Measurements from ENCODE around the gene TTC8. TPM values are rescaled to one million over a fixed set of nuclear protein-coding genes. Genes with fewer than 3 reads are reported as not detected.
"Not testable (repeated sequence)": the region's sequence is repeated elsewhere in the genome, so short reads cannot be mapped to it uniquely, and the experiment has no call there.

The TTC8 gene
- total RNA-seq, 4 donors from 2014 or later: 8.6 to 33.0 (median 18.6) TPM

DNA sequence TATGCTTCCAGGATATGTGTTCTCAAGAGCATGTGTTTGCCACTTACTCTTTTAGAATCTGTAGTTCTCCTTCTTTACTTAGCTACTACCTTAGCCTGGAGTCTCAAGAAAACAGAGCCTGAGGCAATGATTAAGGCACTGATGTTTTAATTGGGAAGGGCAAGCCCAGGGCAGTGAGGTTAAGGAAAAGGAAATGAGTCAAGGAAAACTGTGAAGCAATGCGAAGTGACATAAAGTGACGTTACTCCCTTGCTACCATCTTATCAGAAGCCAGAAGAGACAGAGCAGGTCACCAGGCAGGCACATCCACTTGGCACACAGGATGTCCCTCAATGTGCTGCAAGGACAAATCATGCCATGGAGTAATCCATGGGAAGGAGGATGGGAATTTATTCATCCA is 20.4 kb upstream of the TTC8 start:
- ATAC-seq (ENCODE audit: low FRiP score) (no peak), DNase-seq (ENCODE audit: low spot score) (no peak)
- TF ChIP-seq, protein P1, sequence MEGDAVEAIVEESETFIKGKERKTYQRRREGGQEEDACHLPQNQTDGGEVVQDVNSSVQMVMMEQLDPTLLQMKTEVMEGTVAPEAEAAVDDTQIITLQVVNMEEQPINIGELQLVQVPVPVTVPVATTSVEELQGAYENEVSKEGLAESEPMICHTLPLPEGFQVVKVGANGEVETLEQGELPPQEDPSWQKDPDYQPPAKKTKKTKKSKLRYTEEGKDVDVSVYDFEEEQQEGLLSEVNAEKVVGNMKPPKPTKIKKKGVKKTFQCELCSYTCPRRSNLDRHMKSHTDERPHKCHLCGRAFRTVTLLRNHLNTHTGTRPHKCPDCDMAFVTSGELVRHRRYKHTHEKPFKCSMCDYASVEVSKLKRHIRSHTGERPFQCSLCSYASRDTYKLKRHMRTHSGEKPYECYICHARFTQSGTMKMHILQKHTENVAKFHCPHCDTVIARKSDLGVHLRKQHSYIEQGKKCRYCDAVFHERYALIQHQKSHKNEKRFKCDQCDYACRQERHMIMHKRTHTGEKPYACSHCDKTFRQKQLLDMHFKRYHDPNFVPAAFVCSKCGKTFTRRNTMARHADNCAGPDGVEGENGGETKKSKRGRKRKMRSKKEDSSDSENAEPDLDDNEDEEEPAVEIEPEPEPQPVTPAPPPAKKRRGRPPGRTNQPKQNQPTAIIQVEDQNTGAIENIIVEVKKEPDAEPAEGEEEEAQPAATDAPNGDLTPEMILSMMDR (IDR thresholded peaks at IDR 0.05): no peak

DNA sequence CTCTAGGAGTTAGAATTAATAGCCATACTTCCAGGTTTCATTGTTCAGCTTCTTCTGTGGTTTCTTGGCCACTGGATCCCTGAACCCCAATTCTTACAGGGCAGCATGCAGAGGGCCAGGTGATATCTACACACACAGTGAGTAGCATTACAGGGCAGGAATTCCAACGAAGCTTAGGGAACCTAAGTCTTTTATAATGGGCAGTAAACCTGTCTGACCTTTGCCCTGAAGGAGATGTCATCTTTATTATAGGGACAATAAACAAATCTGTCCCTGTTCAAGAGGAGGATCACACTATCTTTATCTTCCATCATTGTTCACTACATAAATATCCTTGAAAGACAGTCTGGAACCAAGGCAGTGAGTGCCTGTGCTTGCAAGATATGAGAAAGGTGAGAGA is 20.0 kb upstream of the TTC8 start:
- no peak for ATAC-seq (ENCODE audit: low FRiP score)
- no peak for DNase-seq (ENCODE audit: low spot score)
- TF ChIP-seq, protein P1 (IDR thresholded peaks at IDR 0.05): no peak

DNA sequence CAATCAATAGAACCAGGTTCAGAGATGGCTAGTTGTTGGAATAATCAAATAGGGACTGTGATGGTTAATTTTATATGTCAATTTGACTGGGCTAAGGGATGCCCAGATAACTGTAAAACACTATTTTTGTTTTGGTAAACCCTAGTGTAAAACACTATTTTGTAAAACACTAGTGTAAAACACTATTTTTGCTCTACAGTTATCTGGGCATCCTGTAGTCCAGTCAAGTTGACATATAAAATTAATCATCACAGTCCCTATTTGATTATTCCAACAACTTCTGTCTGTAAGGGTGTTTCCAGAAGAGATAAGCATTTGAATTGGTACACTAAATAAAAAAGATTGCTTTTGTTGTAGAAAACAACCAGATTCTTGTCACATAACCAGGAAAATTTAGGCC is 16.1 kb upstream of the TTC8 start:
- TF ChIP-seq, protein P1 (IDR thresholded peaks at IDR 0.05): no peak
- no peak for DNase-seq (ENCODE audit: low spot score)

DNA sequence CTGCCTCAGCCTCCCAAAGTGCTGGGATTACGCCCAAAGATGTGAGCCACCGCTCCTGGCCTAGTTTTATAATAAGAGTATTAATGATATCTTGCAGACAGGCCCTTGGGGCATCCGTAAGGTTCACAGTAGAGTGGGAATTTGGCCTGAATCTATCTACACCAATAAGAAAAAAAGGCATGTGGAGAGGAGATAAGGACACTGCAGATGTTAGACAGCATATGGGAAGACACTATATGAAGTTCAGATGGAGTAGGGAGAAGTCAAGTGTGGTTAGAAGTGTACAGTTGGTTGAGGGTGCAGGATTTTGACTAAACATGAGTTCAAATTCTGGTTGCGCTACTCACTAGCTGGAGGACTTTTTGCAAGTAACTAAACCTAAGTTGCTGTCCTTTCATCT is 8.5 kb upstream of the TTC8 start:
- TF ChIP-seq, protein P1 (IDR thresholded peaks at IDR 0.05): no peak
- DNase-seq (ENCODE audit: low spot score) (no peak), ATAC-seq (ENCODE audit: low FRiP score) (no peak)

More for the DNA sequence above, 16.1 kb upstream of the TTC8 start:
- no peak for ATAC-seq (ENCODE audit: low FRiP score)

DNA sequence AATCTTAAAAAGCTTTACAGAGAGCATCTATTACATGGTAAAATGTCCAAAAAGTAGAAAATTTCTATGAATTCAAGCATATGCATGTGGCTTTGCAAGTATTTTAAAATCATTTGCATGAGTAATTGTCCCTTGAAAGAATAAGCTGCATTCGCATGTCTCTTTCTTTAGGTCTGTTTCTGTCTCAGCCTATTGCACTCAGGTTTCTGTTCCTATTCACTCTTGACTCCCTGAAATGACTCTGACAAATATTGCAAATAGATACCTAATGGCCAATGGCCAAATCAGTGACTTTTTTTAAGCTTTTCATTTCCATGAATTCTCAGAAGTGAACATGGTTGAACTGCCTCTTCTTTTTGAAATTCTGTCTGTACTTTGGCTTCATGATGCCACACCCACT is 6.4 kb upstream of the TTC8 start:
- TF ChIP-seq, protein P1 (IDR thresholded peaks at IDR 0.05): no peak
- no peak for ATAC-seq (ENCODE audit: low FRiP score)

DNA sequence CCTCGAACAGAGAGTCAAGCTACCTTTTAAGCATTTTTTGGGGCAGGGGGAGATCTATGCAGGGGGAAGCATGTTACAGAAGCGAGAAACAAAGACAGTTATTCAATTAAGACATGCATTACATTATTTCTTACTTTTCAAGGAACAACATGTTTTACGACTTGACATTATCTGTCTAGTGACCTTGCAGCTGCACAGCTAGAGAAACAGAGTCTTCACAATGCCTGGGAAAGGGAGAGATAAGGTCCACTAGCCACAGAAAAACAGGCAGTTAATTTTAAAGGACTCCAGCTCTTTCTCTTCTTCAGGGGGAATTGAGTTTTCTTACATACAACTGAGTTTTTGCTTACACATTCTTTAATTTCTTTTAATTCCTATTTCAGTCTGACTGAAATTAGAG is 4.8 kb upstream of the TTC8 start:
- ATAC-seq (ENCODE audit: low FRiP score); DNase-seq (ENCODE audit: low spot score): not testable (repeated sequence)

More for the DNA sequence above, 6.4 kb upstream of the TTC8 start:
- DNase-seq (ENCODE audit: low spot score): no peak

DNA sequence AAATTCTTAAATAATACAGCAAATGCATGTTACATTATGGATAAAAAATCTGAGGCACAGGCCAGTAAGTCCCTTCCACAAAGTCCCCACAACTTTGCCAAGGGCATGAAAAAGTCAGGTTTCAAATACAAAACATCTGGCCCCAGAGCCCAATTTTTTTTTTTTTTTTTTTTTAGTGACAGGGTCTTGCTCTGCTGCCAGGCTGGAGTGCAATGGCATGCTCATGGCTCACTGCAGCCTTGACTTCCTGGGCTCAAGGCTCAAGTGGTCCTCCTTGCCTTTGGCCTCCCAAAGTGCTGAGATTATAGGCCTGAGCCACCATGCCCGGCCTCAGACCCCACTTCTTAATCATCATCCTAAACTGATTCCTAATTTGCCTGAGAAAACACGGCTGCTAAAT is 3.1 kb upstream of the TTC8 start:
- TF ChIP-seq, protein P1 (IDR thresholded peaks at IDR 0.05): no peak
- ATAC-seq (ENCODE audit: low FRiP score): no peak
- no peak for DNase-seq (ENCODE audit: low spot score)

DNA sequence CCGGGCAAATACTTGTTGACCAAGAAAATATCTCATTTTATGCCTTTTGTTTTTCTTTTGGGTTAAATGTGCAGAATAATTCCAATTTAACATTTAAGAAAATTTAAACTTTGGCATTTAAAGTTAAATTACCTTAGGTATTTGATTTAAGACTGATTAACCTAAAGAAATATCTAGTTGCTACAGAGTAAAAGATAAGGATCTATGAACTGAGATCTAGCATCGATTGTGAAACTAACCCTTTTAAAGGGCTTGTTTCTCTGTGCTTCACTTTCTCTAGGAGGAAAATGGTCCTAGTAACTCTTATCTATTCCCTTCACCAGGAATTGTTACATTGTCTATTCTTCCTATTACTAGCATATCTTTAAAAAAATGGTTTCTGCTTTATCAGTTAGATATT is 2.6 kb upstream of the TTC8 start:
- no peak for ATAC-seq (ENCODE audit: low FRiP score)
- no peak for DNase-seq (ENCODE audit: low spot score)
- TF ChIP-seq, protein P1 (IDR thresholded peaks at IDR 0.05): no peak
